Activated T-helper 2 cell treated with anti-CD3 and anti-CD28 coated beads, Interferon-gamma antibody, Interleukin-2, Interleukin-4, amounts not matched to agents 10 μg/mL and 5 μg/mL and 100 μg/mL, durations not matched to agents 14 hours and 24 hours and 36 hours (primary cell): ENCODE data around the gene SC5D. TPM values are rescaled to one million over a fixed set of nuclear protein-coding genes. Genes with fewer than 3 reads are reported as not detected.

Experiments used
- DNase-seq: peaks from one replicate; pipeline ENCODE4 v3.0.0; 2021; ENCODE audit warnings: low spot score
- H3K27ac Mint-ChIP-seq: one replicate; pipeline ENCODE4 v1.8.0; 2021; ENCODE audit warnings: mixed read lengths
- H3K27me3 Mint-ChIP-seq: one replicate; pipeline ENCODE4 v1.8.0; 2021; ENCODE audit warnings: low read depth, mixed read lengths
- H3K36me3 Mint-ChIP-seq: one replicate; pipeline ENCODE4 v1.8.0; 2021; ENCODE audit warnings: low read depth, mixed read lengths
- H3K4me1 Mint-ChIP-seq: one replicate; pipeline ENCODE4 v1.8.0; 2021; ENCODE audit warnings: low read depth, mixed read lengths
- H3K4me3 Mint-ChIP-seq: one replicate; pipeline ENCODE4 v1.8.0; 2021; ENCODE audit warnings: low read depth, mild to moderate bottlenecking, moderate library complexity, mixed read lengths
- H3K9me3 Mint-ChIP-seq: one replicate; pipeline ENCODE4 v1.8.0; 2021; ENCODE audit warnings: mixed read lengths
- intact Hi-C: fragments of 100-400 bp; cut with micrococcal nuclease; formaldehyde crosslinking; loops from one replicate; pipeline ENCODE4 v1.15.1; 2023
- total RNA-seq: library from RNA; stranded (reverse); gene quantifications from 2 replicates; pipeline ENCODE4 v1.2.3, GENCODE V29; 2022

Gene SC5D
- total RNA-seq, 1 donor from 2014 or later, result 28.0 TPM

GRCh38 chr11:121298774-121299173, 6.2 kb downstream of the SC5D start:
- Mint-ChIP-seq H3K4me1 (peaks cover 45% of the 10 kb centered on the region), H3K36me3 (peaks cover 44% of the 10 kb centered on the region), H3K27ac (no peak overlapping the region), H3K9me3 (peaks cover 5% of the 10 kb centered on the region), H3K4me3 (no peak overlapping the region), H3K27me3 (no peaks in the 10 kb centered on the region)
- intact Hi-C loops, result loop anchor here (10.0 kb wide), 1 partner anchor 1766 kb away; the partner anchor contains the start of gene HSPA8
- DNase-seq, result no peak

- Mint-ChIP-seq H3K27ac (no peak overlapping the region), H3K9me3 (peaks cover 5% of the 10 kb centered on the region), H3K36me3 (peaks cover 49% of the 10 kb centered on the region), H3K4me3 (no peak overlapping the region), H3K27me3 (no peaks in the 10 kb centered on the region), H3K4me1 (peaks cover 45% of the 10 kb centered on the region)
- intact Hi-C loops, result loop anchor here (10.0 kb wide), 1 partner anchor 1765 kb away; the partner anchor contains the start of gene HSPA8
- DNase-seq, result no peak
Observed at GRCh38 chr11:121299417-121299816, 6.8 kb downstream of the SC5D start.

- peaks cover 5% of the 10 kb centered on the region for H3K9me3 Mint-ChIP-seq
- H3K4me3 Mint-ChIP-seq, result no peak overlapping the region
- peaks cover 36% of the 10 kb centered on the region for H3K4me1 Mint-ChIP-seq
- intact Hi-C loops, result no loop called here
- DNase-seq, result no peak
- no peak overlapping the region for H3K27ac Mint-ChIP-seq
- no peaks in the 10 kb centered on the region for H3K27me3 Mint-ChIP-seq
- H3K36me3 Mint-ChIP-seq, result peaks cover 55% of the 10 kb centered on the region
Observed at GRCh38 chr11:121300313-121300971, 7.9 kb downstream of the SC5D start.

- no peak for DNase-seq
- no peak overlapping the region for H3K4me3 Mint-ChIP-seq
- H3K36me3 Mint-ChIP-seq, result peaks cover 57% of the 10 kb centered on the region
- peaks cover 34% of the 10 kb centered on the region for H3K4me1 Mint-ChIP-seq
- intact Hi-C loops, result no loop called here
- no peak overlapping the region for H3K27ac Mint-ChIP-seq
- peaks cover 5% of the 10 kb centered on the region for H3K9me3 Mint-ChIP-seq
- no peaks in the 10 kb centered on the region for H3K27me3 Mint-ChIP-seq
Observed at GRCh38 chr11:121300972-121301699, 8.6 kb downstream of the SC5D start.

GRCh38 chr11:121304759-121305158, 12.2 kb downstream of the SC5D start:
- DNase-seq, result no peak
- intact Hi-C loops, result no loop called here
- peaks cover 59% of the 10 kb centered on the region for H3K36me3 Mint-ChIP-seq
- no peaks in the 10 kb centered on the region for H3K27me3 Mint-ChIP-seq
- H3K4me1 Mint-ChIP-seq, result peaks cover 24% of the 10 kb centered on the region
- no peaks in the 10 kb centered on the region for H3K9me3 Mint-ChIP-seq
- H3K27ac Mint-ChIP-seq, result no peak overlapping the region
- no peak overlapping the region for H3K4me3 Mint-ChIP-seq

GRCh38 chr11:121308816-121309215, 16.2 kb downstream of the SC5D start:
- H3K27ac Mint-ChIP-seq, result no peak overlapping the region
- H3K27me3 Mint-ChIP-seq, result no peaks in the 10 kb centered on the region
- H3K9me3 Mint-ChIP-seq, result no peaks in the 10 kb centered on the region
- DNase-seq, result no peak
- intact Hi-C loops, result no loop called here
- peaks cover 68% of the 10 kb centered on the region for H3K36me3 Mint-ChIP-seq
- peaks cover 23% of the 10 kb centered on the region for H3K4me1 Mint-ChIP-seq
- no peak overlapping the region for H3K4me3 Mint-ChIP-seq

- intact Hi-C loops, result loop anchor here (2.0 kb wide), 2 partner anchors 17 kb away; partner anchors contain the start of gene SC5D
- Mint-ChIP-seq H3K9me3 (no peaks in the 10 kb centered on the region), H3K4me3 (no peak overlapping the region), H3K36me3 (peaks cover 60% of the 10 kb centered on the region), H3K27ac (no peak overlapping the region), H3K27me3 (no peaks in the 10 kb centered on the region), H3K4me1 (peaks cover 23% of the 10 kb centered on the region)
- DNase-seq, result no peak
Observed at GRCh38 chr11:121309688-121310087, 17.1 kb downstream of the SC5D start.

GRCh38 chr11:121310908-121311307, 18.3 kb downstream of the SC5D start:
- peaks cover 48% of the 10 kb centered on the region for H3K36me3 Mint-ChIP-seq
- H3K9me3 Mint-ChIP-seq, result no peaks in the 10 kb centered on the region
- DNase-seq, result no peak
- H3K4me1 Mint-ChIP-seq, result peaks cover 21% of the 10 kb centered on the region
- H3K27ac Mint-ChIP-seq, result no peak overlapping the region
- H3K27me3 Mint-ChIP-seq, result no peaks in the 10 kb centered on the region
- no peak overlapping the region for H3K4me3 Mint-ChIP-seq
- intact Hi-C loops, result loop anchor here (2.0 kb wide), 2 partner anchors 16 to 18 kb away; partner anchors contain the start of gene SC5D

- Mint-ChIP-seq H3K9me3 (no peaks in the 10 kb centered on the region), H3K36me3 (peaks cover 43% of the 10 kb centered on the region)
- intact Hi-C loops, result loop anchor here (2.0 kb wide), 2 partner anchors 15 to 19 kb away; partner anchors contain the start of gene SC5D
Observed at GRCh38 chr11:121311373-121311772, 18.8 kb downstream of the SC5D start.

GRCh38 chr11:121312483-121312882, 19.9 kb downstream of the SC5D start:
- H3K27ac Mint-ChIP-seq, result no peak overlapping the region
- no peaks in the 10 kb centered on the region for H3K27me3 Mint-ChIP-seq
- H3K4me3 Mint-ChIP-seq, result no peak overlapping the region
- peaks cover 21% of the 10 kb centered on the region for H3K4me1 Mint-ChIP-seq
- peaks cover 32% of the 10 kb centered on the region for H3K36me3 Mint-ChIP-seq
- no peaks in the 10 kb centered on the region for H3K9me3 Mint-ChIP-seq
- intact Hi-C loops, result no loop called here
- DNase-seq, result no peak

More at GRCh38 chr11:121311373-121311772, 18.8 kb downstream of the SC5D start:
- Mint-ChIP-seq H3K27ac (no peak overlapping the region), H3K27me3 (no peaks in the 10 kb centered on the region), H3K4me1 (peaks cover 21% of the 10 kb centered on the region), H3K4me3 (no peak overlapping the region)
- DNase-seq, result no peak

GRCh38 chr11:121318848-121319834, 26.6 kb downstream of the SC5D start:
- no peaks in the 10 kb centered on the region for H3K9me3 Mint-ChIP-seq
- H3K36me3 Mint-ChIP-seq, result no peaks in the 10 kb centered on the region
- H3K4me3 Mint-ChIP-seq, result no peak overlapping the region
- H3K27ac Mint-ChIP-seq, result no peak overlapping the region
- peaks cover 9% of the 10 kb centered on the region for H3K27me3 Mint-ChIP-seq
- H3K4me1 Mint-ChIP-seq, result peaks cover 21% of the 10 kb centered on the region
- DNase-seq, result no peak
- intact Hi-C loops, result loop anchor here (1.0 kb wide), 1 partner anchor 272 kb away; no protein-coding TSS in a partner anchor

- no peak for DNase-seq
- Mint-ChIP-seq H3K9me3 (no peaks in the 10 kb centered on the region), H3K27ac (no peak overlapping the region), H3K27me3 (peaks cover 12% of the 10 kb centered on the region), H3K4me1 (peaks cover 21% of the 10 kb centered on the region), H3K4me3 (no peak overlapping the region), H3K36me3 (no peaks in the 10 kb centered on the region)
- intact Hi-C loops, result no loop called here
Observed at GRCh38 chr11:121321614-121322243, 29.2 kb downstream of the SC5D start.
